GM20431 (cell line): ENCODE results near the gene TENM3.
"Not testable (repeated sequence)": the region's sequence is repeated elsewhere in the genome, so short reads cannot be mapped to it uniquely, and the experiment has no call there.

ENCODE experiments used
- in situ Hi-C: fragments of 300-500 bp; cut with MseI, MboI; formaldehyde crosslinking; loops from one replicate; pipeline ENCODE4 v1.15.0; 2020; ENCODE audit warnings: low sequenced_read_pairs; ENCODE audit not compliant: unreplicated experiment

Gene TENM3

GRCh38 chr4:182380771-182381181, 137.6 kb downstream of the TENM3 start:
- in situ Hi-C loops = no loop called here

- in situ Hi-C loops = no loop called here
These were observed 139.7 kb downstream of the TENM3 start for GRCh38 chr4:182382941-182383340.

GRCh38 chr4:182384631-182385091, 141.5 kb downstream of the TENM3 start:
- in situ Hi-C loops = no loop called here

GRCh38 chr4:182385897-182386296, 142.7 kb downstream of the TENM3 start:
- in situ Hi-C loops = no loop called here

- in situ Hi-C loops = not testable (repeated sequence)
These were observed 143.4 kb downstream of the TENM3 start for GRCh38 chr4:182386576-182386975.

- in situ Hi-C loops = no loop called here
These were observed 148.0 kb downstream of the TENM3 start for GRCh38 chr4:182391111-182391684.

GRCh38 chr4:182394181-182394580, 151.0 kb downstream of the TENM3 start:
- in situ Hi-C loops = no loop called here

- in situ Hi-C loops = no loop called here
These were observed 156.9 kb downstream of the TENM3 start for GRCh38 chr4:182400081-182400480.

- in situ Hi-C loops = no loop called here
These were observed 157.6 kb downstream of the TENM3 start for GRCh38 chr4:182400790-182401189.

GRCh38 chr4:182404376-182404775, 161.2 kb downstream of the TENM3 start:
- in situ Hi-C loops = no loop called here

GRCh38 chr4:182405087-182405486, 161.9 kb downstream of the TENM3 start:
- in situ Hi-C loops = no loop called here

- in situ Hi-C loops = no loop called here
These were observed 166.1 kb downstream of the TENM3 start for GRCh38 chr4:182409271-182409670.

GRCh38 chr4:182411391-182411790, 168.2 kb downstream of the TENM3 start:
- in situ Hi-C loops = no loop called here

- in situ Hi-C loops = no loop called here
These were observed 170.3 kb downstream of the TENM3 start for GRCh38 chr4:182413550-182413949.

- in situ Hi-C loops = no loop called here
These were observed 171.9 kb downstream of the TENM3 start for GRCh38 chr4:182415116-182415515.

- in situ Hi-C loops = no loop called here
These were observed 172.9 kb downstream of the TENM3 start for GRCh38 chr4:182416067-182416466.

GRCh38 chr4:182418054-182418734, 175.0 kb downstream of the TENM3 start:
- in situ Hi-C loops = no loop called here

- in situ Hi-C loops = no loop called here
These were observed 177.0 kb downstream of the TENM3 start for GRCh38 chr4:182420189-182420588.

GRCh38 chr4:182421753-182422152, 178.6 kb downstream of the TENM3 start:
- in situ Hi-C loops = no loop called here

- in situ Hi-C loops = no loop called here
These were observed 182.1 kb downstream of the TENM3 start for GRCh38 chr4:182425302-182425701.

- in situ Hi-C loops = no loop called here
These were observed 183.7 kb downstream of the TENM3 start for GRCh38 chr4:182426901-182427300.

- in situ Hi-C loops = no loop called here
These were observed 184.4 kb downstream of the TENM3 start for GRCh38 chr4:182427554-182427953.
